Vagina (tissue), 2 donors: ENCODE data around the gene BTAF1.

Experiments used
- POLR2AphosphoS5 ChIP-seq, 2 donors: sonication (generic); formaldehyde crosslinking; IDR thresholded peaks; one replicate each; pipeline ENCODE4 v1.9.0; 2017; ENCODE audit warnings: antibody characterized with exemption in 2 of 2, mild to moderate bottlenecking in 2 of 2, low read depth in 1 of 2; ENCODE audit not compliant: insufficient read depth in 1 of 2
- TF ChIP-seq, protein P1 (sequence below), 3 experiments: fragments of 450-650 bp in 2 of 3; fragments of 200-600 bp in 1 of 3; sonication (generic) in 1 of 3; IDR thresholded peaks; one replicate each; pipeline ENCODE4 v1.5.1; 2017 to 2019; ENCODE audit warnings: antibody characterized with exemption in 3 of 3, mild to moderate bottlenecking in 2 of 3, moderate library complexity in 2 of 3

DNA sequence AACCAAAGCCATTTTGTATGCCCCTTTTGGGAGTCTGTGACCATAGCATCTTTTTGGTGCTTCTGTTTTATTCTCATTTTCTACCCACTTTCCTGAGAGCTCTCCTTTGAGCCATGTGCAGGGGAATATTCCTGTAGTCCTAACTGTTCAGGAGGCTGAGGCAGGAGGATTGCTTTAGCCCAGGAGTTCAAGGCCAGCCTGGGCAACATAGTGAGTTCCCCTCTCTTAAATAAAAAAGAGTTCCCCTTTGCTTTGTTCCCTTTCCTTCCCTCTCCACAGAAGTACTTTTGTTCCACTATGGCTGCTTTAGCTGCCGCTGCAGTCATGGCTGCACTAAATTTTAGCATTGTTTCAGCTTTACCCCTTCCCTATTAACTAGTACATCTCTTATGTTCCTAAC is 85.9 kb downstream of the BTAF1 start:
- TF ChIP-seq, protein P1, sequence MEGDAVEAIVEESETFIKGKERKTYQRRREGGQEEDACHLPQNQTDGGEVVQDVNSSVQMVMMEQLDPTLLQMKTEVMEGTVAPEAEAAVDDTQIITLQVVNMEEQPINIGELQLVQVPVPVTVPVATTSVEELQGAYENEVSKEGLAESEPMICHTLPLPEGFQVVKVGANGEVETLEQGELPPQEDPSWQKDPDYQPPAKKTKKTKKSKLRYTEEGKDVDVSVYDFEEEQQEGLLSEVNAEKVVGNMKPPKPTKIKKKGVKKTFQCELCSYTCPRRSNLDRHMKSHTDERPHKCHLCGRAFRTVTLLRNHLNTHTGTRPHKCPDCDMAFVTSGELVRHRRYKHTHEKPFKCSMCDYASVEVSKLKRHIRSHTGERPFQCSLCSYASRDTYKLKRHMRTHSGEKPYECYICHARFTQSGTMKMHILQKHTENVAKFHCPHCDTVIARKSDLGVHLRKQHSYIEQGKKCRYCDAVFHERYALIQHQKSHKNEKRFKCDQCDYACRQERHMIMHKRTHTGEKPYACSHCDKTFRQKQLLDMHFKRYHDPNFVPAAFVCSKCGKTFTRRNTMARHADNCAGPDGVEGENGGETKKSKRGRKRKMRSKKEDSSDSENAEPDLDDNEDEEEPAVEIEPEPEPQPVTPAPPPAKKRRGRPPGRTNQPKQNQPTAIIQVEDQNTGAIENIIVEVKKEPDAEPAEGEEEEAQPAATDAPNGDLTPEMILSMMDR (IDR thresholded peaks at IDR 0.05), result no peak
- no peak for TF ChIP-seq POLR2AphosphoS5 (IDR thresholded peaks at IDR 0.05; ENCODE audit: insufficient read depth in 1 of 2, low read depth in 1 of 2)
